ENCODE results near the gene ENDOG.
"Not testable (repeated sequence)": the region's sequence is repeated elsewhere in the genome, so short reads cannot be mapped to it uniquely, and the experiment has no call there.

Gene ENDOG

DNA sequence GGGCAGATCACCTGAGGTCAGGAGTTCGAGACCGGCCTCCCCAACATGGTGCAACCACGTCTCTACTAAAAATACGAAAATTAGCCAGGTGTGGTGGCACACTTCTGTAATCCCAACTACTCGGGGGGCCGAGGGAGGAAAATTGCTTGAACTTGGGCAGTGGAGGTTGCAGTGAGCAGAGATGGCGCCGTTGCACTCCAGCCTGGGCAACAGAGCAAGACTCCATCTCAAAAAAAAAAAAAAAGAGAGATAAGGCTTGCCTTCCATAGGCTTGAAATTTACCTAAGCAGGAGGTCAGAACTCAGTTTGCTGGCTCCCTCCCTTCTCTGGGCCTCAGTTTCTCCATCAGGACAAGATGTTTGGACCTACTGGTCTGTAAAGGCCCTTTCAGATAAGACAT lies 10.0 kb downstream of the ENDOG start:
- H3K4me3 ChIP-seq (ENCODE audit: low read depth, low read length): no peak overlapping the region

GRCh38 chr9:128828719-128829452 lies 10.6 kb downstream of the ENDOG start:
- peak overlapping the region; percentile 89 for H3K4me3 ChIP-seq (ENCODE audit: low read depth, low read length)

DNA sequence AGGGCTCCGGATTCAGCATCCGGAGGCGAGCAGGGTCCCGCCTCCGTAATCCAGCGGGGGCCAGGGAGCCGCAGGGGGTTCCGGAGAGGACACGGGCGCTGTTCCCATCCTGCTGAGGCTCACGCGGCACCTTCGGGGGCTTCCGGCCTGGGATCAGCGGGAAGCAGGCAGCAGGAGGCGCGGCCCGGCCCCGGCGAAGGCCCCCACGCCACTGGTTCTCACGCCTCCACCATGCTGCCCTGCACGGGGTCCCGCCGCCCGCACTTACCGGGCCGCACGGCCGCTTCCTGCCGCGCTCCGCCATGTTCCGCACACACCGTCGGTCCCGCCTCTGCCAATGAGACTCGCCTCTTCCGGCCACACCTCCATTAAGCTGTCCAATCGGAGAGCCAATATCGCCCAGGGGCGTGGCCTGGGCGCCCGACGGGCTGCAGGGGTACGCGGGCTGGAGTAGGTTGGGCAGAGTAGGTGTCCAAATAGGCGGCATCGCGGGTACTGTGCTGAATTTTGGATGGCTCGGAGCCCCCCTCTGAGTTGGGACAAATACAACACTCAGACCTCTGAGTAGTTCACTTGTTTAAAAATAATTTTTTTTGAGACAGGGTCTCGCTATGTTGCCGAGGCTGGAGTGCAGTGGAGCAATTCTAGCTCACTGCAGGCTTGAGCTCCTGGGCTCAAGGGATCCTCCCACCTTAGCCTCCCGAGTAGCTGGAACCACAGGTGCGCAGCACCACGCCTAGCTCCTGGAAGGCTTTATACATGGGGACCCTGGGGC lies 11.4 kb downstream of the ENDOG start, which contains the start of gene SPOUT1:
Gene SPOUT1, minus strand, starts transcription at position 318 of the 775 bp plus-strand sequence. Its CDS starts 14 bp downstream, at position 304.
- peak within 1 kb of the TSS; percentile 89 for H3K4me3 ChIP-seq (ENCODE audit: low read depth, low read length)

DNA sequence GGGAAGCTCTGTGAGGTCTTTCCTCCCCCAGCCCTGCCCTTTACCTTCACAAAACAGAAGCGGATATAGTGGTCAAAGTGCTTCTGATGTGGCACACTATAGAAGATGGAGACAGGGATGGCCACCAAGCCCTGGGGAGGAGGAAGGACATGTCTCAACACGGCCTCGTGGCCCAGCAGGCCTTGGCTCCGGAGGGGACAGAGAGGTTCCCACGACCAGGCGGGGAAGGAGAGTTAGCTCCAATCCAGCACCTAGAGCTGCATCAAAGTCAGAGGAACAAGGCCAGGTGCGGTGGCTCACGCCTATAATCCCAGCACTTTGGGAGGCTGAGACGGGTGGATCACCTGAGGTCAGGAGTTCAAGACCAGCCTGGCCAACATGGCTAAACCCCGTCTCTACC lies 15.4 kb downstream of the ENDOG start:
- no peak overlapping the region for H3K4me3 ChIP-seq (ENCODE audit: low read depth, low read length)

- no peak overlapping the region for H3K4me3 ChIP-seq (ENCODE audit: low read depth, low read length)
Measured at GRCh38 chr9:128835246-128836210, 17.2 kb downstream of the ENDOG start.

GRCh38 chr9:128836509-128837145 lies 18.3 kb downstream of the ENDOG start:
- no peak overlapping the region for H3K4me3 ChIP-seq (ENCODE audit: low read depth, low read length)

DNA sequence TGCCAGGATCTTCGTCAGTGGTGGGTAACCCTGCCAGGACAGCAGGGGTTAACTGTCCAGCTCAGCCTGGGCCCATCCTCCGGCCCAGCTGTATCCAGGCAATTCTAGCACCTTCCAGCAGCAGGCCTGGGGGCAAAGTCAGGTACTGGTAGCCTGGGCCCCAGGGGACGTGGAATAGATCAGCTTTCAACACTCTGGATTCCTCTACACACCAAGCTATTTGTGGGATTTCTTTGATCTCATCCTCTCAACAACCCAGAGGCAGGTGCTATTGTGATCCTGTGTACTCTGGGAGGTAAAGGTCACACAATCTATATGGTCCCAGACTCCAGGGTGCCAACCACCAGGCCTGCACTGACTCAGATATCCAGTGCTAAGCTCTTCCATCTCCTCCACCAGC lies 20.0 kb downstream of the ENDOG start:
- H3K4me3 ChIP-seq (ENCODE audit: low read depth, low read length): no peak overlapping the region

DNA sequence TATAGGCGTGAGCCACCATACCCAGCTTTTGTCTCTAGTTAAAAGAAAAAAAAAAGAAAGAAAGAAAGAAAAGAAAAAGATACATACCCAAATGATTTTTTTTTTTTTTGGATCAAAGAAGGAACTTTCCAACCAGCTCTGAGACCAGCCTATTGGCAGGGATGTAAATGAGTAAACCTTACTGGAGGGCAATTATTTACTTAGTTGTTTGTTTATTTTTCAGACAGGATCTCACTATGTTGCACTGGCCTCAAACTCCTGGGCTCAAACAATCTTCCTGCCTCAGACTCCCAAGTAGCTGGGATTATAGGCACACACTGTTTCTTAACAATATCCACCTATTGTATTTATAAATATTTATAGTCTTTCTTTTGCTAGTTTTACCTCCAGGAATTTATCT lies 22.2 kb downstream of the ENDOG start:
- no peak overlapping the region for H3K4me3 ChIP-seq (ENCODE audit: low read depth, low read length)

DNA sequence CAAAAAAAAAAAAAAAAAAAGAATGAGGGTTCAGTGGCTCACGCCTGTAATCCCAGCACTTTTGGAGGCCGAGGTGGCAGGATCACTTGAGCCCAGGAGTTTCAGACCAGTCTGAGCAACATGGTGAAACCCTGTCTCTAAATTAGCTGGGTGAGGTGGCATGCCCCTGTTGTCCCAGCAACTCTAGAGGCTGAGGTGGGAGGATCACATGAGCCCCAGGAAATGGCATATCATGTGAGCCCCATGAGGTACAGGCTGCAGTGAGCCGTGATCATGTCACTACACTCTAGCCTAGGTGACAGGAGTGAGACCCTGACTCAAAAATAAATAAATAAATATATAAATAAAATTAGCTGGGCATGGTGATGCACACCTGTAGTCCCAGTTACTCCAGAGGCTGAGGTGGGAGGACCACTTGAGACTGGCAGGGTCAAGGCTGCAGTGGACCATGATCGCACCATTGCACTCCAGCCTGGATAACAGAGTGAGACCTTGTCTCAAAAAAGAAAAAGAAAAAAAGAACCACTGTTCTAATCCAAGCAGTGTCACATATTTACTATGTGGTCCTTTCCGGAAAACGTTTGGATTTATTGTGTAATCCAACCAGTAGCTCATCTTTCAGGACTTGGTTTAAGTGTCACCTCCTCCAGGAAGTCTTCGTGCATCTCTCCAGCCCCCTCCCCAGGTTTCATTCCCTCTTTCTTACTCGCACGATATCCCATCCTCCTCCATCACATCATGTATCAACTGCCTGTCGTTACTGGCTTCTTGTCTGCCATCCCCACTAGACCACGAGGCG lies 23.6 kb downstream of the ENDOG start:
- no peak overlapping the region for H3K4me3 ChIP-seq (ENCODE audit: low read depth, low read length)

DNA sequence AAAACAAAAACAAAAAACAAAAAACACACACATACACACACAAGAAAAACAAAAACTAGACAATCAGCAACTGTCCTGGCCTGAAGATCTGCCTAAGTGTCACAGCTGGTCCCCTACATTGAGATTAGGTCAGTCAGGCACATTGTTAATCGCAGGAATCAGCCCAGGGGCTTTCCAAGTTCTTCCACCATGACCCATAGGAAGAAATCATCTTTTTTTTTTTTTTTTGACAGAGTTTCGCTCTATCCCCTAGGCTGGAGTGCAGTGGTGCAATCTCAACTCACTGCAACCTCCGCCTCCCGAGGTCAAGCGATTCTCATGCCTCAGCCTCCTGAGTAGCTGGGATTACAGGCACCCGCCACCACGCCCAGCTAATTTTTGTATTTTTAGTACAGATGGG lies 24.9 kb downstream of the ENDOG start:
- H3K4me3 ChIP-seq (ENCODE audit: low read depth, low read length): not testable (repeated sequence)

GRCh38 chr9:128845186-128845931 lies 27.1 kb downstream of the ENDOG start:
- no peak overlapping the region for H3K4me3 ChIP-seq (ENCODE audit: low read depth, low read length)

GRCh38 chr9:128846680-128847030 lies 28.4 kb downstream of the ENDOG start:
- no peak overlapping the region for H3K4me3 ChIP-seq (ENCODE audit: low read depth, low read length)

GRCh38 chr9:128847803-128848202 lies 29.5 kb downstream of the ENDOG start:
- H3K4me3 ChIP-seq (ENCODE audit: low read depth, low read length): no peak overlapping the region

DNA sequence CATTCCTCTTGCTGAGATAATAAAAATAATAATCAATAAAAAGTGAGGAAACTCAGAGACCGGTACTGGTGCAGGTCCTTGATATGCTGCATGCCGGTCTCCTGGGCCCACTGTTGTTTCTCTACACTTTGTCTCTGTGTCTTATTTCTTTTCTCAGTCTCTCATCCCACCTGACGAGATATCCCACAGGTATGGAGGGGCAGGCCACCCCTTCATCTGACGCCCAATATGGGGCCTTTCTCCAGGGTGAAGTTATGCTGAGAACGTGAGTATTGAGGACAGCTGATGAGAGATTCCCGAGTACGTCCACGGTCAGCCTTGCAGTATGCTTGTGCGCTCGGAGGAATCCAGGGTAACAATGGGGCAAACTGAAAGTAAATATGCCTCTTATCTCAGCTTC lies 32.7 kb downstream of the ENDOG start:
- not testable (repeated sequence) for H3K4me3 ChIP-seq (ENCODE audit: low read depth, low read length)

GRCh38 chr9:128851779-128852600 lies 33.7 kb downstream of the ENDOG start:
- H3K4me3 ChIP-seq (ENCODE audit: low read depth, low read length): not testable (repeated sequence)

DNA sequence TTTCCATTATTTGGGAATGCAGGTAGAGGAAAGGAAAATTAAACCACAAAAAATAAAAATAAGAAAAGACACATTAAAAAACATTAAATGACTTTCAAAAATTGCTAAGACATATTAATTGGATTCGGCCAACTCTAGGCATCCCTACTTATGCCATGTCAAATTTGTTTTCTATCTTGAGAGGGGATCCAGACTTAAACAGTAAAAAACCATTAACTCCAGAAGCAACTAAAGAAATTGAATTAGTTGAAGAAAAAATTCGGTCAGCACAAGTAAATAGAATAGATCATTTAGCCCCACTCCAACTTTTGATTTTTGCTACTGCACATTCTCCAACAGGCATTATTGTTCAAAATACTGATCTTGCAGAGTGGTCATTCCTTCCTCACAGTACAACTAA lies 34.3 kb downstream of the ENDOG start:
- H3K4me3 ChIP-seq (ENCODE audit: low read depth, low read length): not testable (repeated sequence)

- H3K4me3 ChIP-seq (ENCODE audit: low read depth, low read length): not testable (repeated sequence)
Measured at GRCh38 chr9:128854454-128854853, 36.2 kb downstream of the ENDOG start.

DNA sequence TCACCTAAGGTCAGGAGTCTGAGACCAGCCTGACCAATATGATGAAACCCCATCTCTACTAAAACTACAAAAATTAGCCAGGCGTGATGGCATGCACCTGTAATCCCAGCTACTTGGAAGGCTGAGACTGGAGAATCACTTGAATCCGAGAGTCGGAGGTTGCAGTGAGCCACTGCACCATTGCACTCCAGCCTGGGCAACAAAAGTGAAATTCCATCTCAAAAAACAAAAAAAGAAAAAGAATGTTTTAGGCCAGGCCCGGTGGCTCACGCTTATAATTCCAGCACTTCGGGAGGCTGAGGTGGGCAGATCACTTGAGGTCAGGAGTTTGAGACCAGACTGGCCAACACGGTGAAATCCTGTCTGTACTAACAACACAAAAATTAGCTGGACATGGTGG lies 40.2 kb downstream of the ENDOG start:
- not testable (repeated sequence) for H3K4me3 ChIP-seq (ENCODE audit: low read depth, low read length)
